Ishikawa (cell line): ENCODE results near the gene WIPF3.

ENCODE experiments used
- CEBPB ChIP-seq: IDR thresholded peaks from 2 replicates; pipeline ENCODE4 v1.6.1; 2012
- CREB1 ChIP-seq: IDR thresholded peaks from 2 replicates; pipeline ENCODE4 v1.6.1; 2012; ENCODE audit warnings: low read depth
- EGR1 ChIP-seq: IDR thresholded peaks from 2 replicates; pipeline ENCODE4 v1.6.1; 2012
- EP300 ChIP-seq: IDR thresholded peaks from 2 replicates; pipeline ENCODE4 v1.6.1; 2012; ENCODE audit warnings: borderline replicate concordance
- FOXM1 ChIP-seq: IDR thresholded peaks from 2 replicates; pipeline ENCODE4 v1.6.1; 2012; ENCODE audit warnings: low read depth, borderline replicate concordance
- MAX ChIP-seq: IDR thresholded peaks from 2 replicates; pipeline ENCODE4 v1.6.1; 2012
- NFIC ChIP-seq: IDR thresholded peaks from 2 replicates; pipeline ENCODE4 v1.6.1; 2012
- RAD21 ChIP-seq: IDR thresholded peaks from 2 replicates; pipeline ENCODE4 v1.6.1; 2012; ENCODE audit warnings: low read depth
- REST ChIP-seq: IDR thresholded peaks from 2 replicates; pipeline ENCODE4 v1.6.1; 2012; ENCODE audit warnings: low read depth, mild to moderate bottlenecking
- TAF1 ChIP-seq: IDR thresholded peaks from 2 replicates; pipeline ENCODE4 v1.6.1; 2012; ENCODE audit warnings: low read depth, mild to moderate bottlenecking
- TCF12 ChIP-seq: IDR thresholded peaks from 2 replicates; pipeline ENCODE4 v1.6.1; 2012; ENCODE audit warnings: low read depth
- TEAD4 ChIP-seq: IDR thresholded peaks from 2 replicates; pipeline ENCODE4 v1.6.1; 2012
- USF1 ChIP-seq: IDR thresholded peaks from 2 replicates; pipeline ENCODE4 v1.6.1; 2012
- YY1 ChIP-seq: IDR thresholded peaks from 2 replicates; pipeline ENCODE4 v1.6.1; 2012; ENCODE audit warnings: low read depth
- ZBTB7A ChIP-seq: IDR thresholded peaks from 2 replicates; pipeline ENCODE4 v1.6.1; 2012; ENCODE audit warnings: low read depth

Gene WIPF3

GRCh38 chr7:29812185-29812876 lies 6.0 kb downstream of the WIPF3 start:
- no peak for TF ChIP-seq EGR1

GRCh38 chr7:29815181-29816105 lies 9.1 kb downstream of the WIPF3 start:
- TF ChIP-seq REST, result no peak
- no peak for TF ChIP-seq TEAD4
- no peak for TF ChIP-seq CEBPB
- no peak for TF ChIP-seq USF1
- TF ChIP-seq EP300, result no peak
- no peak for TF ChIP-seq ZBTB7A
- TF ChIP-seq YY1, result no peak

GRCh38 chr7:29818308-29818707 lies 12.0 kb downstream of the WIPF3 start:
- TF ChIP-seq EGR1 (no peak), TCF12 (no peak), MAX (no peak), NFIC (no peak), REST (no peak), TEAD4 (no peak), RAD21 (no peak), EP300 (no peak), FOXM1 (no peak), CREB1 (no peak), ZBTB7A (no peak), YY1 (no peak)

GRCh38 chr7:29825775-29826529 lies 19.6 kb downstream of the WIPF3 start:
- TF ChIP-seq USF1 (no peak), MAX (no peak), TCF12 (no peak), YY1 (no peak), CREB1 (no peak), EGR1 (no peak), TAF1 (no peak), CEBPB (no peak), FOXM1 (no peak), EP300 (no peak), NFIC (no peak), RAD21 (no peak), TEAD4 (no peak), ZBTB7A (no peak), REST (no peak)
